NCI-H524 treated with DMSO at 0.1 percent for 48 hours (cell line): ENCODE data around the gene ATXN1.

Source experiments
- DNase-seq: peaks from one replicate; lab custom pipeline; 2025; lab: John Stamatoyannopoulos, UW

The ATXN1 gene

GRCh38 chr6:16498237-16498636 is 263.0 kb downstream of the ATXN1 start:
- DNase-seq, result no peak

- DNase-seq, result no peak
These were observed 264.1 kb downstream of the ATXN1 start for GRCh38 chr6:16496991-16497801.

DNA sequence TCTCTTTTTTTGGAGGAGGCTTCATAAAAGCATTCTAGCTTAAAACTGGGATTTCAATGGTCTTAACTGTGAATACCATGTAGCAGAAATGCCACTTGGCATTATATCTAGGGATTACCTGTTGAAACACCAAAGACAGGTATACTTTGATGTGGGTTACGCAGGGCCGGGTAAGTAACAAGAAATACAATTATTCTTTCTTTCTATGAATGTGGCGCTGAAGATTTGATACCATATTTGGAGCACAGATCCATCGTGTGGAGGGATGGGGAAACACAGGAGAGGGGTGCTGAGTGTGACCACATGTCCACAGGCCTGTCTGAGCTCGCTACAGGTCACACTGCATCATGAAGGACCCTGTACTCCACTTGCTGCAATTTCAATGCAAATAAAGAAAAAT is 265.1 kb downstream of the ATXN1 start:
- no peak for DNase-seq

DNA sequence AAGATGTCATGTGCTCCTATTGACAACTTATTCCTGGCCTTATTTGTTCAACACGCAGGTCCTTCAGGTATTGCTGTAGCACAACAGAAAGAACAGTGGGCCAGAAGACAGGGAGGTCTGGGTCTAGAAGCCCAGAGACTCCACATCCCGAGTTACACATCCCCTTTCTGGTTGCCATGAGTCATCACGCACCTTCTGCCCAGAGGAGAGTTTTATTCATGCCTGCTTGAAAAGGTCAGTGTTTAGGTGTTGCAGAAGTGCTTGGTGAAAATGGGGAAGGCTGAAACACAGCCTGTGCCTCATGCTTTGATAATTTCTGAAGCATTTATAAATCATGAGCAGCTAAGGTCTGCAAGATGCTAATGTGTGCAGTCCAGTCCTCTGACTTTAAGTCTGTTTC is 266.5 kb downstream of the ATXN1 start:
- no peak for DNase-seq

DNA sequence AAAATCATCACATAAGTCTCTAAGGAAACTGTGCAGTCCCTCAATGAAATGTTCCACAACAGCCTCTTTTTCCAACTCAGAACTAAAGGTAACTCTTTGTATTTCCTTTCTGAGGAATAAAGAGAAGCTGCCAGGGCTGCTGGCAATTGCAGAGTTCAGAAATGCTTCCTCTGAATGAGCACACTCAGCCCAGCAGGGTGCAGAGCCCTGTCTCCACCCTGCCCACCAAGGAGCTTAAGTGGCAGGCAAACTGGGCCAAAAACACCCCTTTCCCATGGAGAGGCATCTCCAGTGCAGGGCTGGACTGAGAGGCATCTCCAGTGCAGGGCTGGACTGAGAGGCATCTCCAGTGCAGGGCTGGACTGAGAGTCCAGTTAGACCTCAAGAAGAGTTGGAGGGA is 267.5 kb downstream of the ATXN1 start:
- no peak for DNase-seq

DNA sequence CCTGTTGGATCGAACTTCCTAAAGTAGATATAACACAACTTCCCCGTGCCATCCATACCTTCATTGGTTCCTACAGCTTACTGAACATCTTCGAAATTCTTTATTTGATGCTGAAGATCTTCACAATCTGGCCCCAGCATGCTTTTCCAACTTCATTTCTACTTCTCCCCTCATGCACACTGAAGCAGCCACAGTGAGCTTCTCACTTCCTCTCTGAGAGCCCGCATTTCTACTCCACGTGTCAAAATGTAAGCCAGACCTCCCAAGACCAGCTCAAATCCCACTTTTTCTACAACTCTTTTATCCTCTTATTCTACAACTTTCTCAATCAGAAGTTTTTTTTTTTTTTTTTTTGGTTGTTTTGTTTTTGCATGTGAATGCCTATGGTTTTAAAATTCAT is 268.1 kb downstream of the ATXN1 start:
- no peak for DNase-seq

DNA sequence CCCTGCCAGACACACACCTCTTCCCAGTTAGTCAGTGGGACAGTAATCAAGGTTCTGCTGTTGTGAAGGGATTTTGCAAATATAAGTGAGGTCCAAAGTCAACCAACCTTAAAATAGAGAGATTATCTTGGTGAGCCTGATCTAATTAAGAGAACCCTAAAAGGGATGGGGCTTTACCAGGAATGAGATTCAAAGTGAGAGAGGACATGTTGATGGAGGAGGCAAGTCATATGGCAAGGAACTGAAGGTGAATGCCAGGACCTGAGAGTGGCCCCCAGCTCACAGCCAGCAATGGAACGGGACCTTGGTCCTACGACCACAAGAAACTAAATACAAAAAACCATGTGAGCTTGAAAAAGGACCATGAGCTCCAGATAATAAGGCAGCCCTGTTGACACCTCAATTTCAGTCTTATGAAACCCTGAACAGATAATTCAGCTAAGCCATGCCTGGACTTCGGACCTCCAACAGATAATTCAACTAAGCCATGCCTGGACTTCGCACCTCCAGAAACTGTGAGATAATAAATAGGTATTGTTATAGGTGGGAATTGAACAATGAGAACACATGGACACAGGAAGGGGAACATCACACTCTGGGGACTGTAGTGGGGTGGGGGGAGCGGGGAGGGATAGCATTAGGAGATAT is 269.5 kb downstream of the ATXN1 start:
- DNase-seq, result no peak

GRCh38 chr6:16490616-16491015 is 270.6 kb downstream of the ATXN1 start:
- no peak for DNase-seq

GRCh38 chr6:16488813-16489212 is 272.4 kb downstream of the ATXN1 start:
- DNase-seq, result no peak

GRCh38 chr6:16487996-16488674 is 273.1 kb downstream of the ATXN1 start:
- no peak for DNase-seq

DNA sequence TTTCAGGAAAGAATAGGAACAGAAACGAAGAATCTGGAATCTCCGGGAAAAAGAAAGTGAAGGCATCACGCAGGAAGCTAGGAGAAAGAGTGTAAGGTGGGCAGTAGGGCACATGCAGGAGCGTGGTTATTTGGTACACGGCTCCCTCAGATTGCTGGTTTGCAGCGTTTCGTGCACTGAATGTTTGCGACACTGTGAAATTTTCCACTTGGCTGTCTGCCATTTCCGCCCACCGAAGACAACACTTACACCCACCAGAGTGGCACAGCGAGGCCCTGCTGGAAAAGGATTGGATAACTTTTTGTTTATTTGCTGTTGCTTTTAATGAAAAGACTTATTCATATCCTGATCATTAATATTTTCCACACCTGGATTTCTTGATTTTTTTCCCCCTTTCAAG is 274.6 kb downstream of the ATXN1 start:
- no peak for DNase-seq

DNA sequence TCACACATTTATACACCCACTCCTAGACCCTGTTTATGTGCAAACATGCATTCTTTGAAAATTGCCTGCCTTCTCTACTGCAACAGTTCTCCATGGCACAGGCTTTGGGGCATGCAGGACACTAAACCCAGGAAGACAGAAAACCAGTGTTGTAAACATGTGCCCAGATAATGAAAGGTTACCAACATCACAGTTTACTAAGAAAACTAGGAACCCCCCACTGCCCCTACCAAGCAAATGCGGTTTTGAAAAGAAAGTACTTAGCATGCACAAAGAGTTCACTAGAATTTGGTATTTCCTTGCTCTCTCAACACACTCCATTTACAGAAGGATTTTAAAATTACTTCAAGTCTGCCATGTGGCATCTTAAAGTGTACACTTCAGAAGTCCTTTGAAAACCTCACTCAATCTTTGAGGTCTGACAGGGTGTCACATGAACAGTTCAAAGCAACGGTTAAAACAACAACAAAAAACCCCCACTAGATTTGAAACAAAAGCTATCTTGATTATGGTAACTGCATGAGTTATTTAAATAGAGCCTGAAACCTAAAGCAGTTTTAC is 277.9 kb downstream of the ATXN1 start:
- DNase-seq, result no peak

DNA sequence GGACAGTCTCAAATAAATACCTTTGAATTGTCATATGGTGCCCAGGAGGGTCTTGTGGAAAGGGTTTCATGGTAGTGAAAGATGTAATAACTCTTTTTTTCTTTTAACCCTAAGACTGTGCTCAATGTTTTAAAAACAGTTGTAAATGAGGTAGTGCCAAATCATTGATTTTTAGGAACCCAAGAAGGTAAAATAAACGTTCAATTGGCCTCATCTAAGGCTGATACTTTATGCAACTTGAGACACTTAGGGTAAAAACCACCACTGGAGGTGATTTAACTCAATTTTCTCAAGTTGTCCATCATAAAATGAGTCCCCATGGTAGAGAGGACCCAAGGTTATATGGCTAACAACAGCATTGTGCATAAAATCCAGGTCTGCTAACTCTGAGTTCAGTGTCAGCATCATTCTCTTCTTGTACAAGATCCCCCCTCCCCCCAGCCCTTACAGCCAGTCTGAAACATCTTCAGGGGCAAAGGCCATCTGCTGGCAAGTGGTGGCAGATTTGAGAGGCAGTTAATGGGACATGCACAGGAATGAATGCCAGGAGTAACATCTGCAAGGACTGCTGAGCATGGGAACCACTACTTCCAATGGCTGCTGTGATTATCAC is 278.5 kb downstream of the ATXN1 start:
- no peak for DNase-seq

- no peak for DNase-seq
These were observed 279.4 kb downstream of the ATXN1 start for GRCh38 chr6:16481697-16482399.

GRCh38 chr6:16480763-16481560 is 280.3 kb downstream of the ATXN1 start:
- DNase-seq, result no peak

DNA sequence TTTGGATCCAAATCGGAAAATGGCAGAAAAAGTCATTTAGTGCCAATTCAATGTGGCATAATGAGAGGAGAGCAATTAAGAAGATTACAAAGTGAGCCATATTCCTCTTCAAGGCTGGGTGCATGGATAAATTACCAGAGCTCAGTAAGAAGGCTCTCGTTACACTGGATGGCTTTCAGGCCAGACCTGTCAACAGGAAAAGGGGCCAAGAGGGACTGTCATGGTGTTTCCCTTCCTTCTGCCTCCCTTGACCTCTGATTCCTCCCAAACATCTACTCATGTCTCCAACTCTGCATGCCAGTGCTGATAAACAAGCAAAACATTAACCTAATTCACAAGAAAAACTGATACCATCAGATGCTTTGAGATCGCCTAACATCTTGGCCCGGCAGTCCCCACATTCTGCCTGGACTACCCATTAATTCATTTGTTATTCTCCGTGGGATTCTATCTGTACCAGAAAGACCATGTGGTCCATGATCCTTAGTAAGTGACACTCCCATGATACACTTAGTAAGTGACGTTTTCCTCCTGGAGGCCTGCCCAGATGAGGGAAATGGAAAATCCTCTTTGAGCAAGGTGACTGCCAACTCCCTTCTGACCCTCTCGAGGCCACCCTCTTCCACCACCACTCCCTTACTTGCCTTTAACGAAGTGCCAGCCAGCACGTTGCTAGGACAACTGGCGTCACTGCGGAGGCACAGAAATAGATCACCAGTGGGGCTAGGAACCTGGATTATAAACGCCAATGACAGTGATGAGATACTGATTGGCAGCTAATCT is 283.7 kb downstream of the ATXN1 start:
- no peak for DNase-seq

DNA sequence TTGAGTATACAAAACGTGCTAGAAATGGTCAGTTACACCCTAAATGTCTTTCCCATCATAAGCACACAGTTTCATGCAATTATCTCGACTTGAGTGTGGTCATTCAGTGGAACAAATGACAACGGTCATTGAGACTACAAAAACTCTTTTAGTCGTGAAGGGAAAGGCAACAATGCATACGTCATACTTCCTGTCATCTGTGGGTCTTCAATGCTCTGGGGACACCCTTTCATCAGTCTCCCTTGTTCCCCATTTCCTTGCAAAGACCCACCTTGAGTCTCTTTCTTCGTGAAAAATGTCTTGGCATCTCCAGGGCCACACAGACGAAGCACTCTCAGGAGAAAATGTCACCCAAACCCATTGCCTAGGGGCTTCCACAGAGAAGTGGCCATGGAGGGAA is 284.4 kb downstream of the ATXN1 start:
- no peak for DNase-seq

DNA sequence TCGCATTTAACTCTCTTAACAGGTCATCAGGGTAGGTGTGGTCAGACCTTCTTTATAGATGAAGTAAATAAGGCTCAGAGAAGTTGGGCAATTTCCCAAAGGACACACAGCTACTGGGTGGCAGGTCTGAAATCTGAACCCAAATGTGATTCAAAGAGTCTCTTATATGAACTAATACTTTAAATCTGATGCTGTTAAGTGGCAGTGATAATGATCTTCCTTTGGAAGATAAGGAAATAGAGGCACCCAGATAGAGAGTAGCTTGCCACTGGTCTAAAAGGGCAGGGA is 285.8 kb downstream of the ATXN1 start:
- no peak for DNase-seq

- DNase-seq, result no peak
These were observed 286.3 kb downstream of the ATXN1 start for GRCh38 chr6:16474772-16475493.
